Measurements from ENCODE around the gene RILPL1. TPM values are rescaled to one million over a fixed set of nuclear protein-coding genes. Genes with fewer than 3 reads are reported as not detected.
"Not testable (repeated sequence)": the region's sequence is repeated elsewhere in the genome, so short reads cannot be mapped to it uniquely, and the experiment has no call there.

RILPL1 gene
- total RNA-seq, 2 donors from 2014 or later = 5.4 TPM

- H3K4me1 Mint-ChIP-seq (ENCODE audit: low read depth) = no peaks in the 10 kb centered on the region
- no peaks in the 10 kb centered on the region for H3K9me3 Mint-ChIP-seq
- DNase-seq = no peak
- H3K27me3 Mint-ChIP-seq (ENCODE audit: low read depth) = no peaks in the 10 kb centered on the region
- H3K4me3 Mint-ChIP-seq = no peak overlapping the region
- H3K27ac Mint-ChIP-seq = no peak overlapping the region
- no peaks in the 10 kb centered on the region for H3K36me3 Mint-ChIP-seq (ENCODE audit: insufficient read depth in 2 of 2)
- no peak for ATAC-seq (replicated peaks in 1 of 2)
Observed at GRCh38 chr12:123499332-123499731, 34.2 kb downstream of the RILPL1 start.

- Mint-ChIP-seq H3K27me3 (ENCODE audit: low read depth) (no peaks in the 10 kb centered on the region), H3K27ac (no peak overlapping the region), H3K4me3 (no peak overlapping the region), H3K36me3 (ENCODE audit: insufficient read depth in 2 of 2) (no peaks in the 10 kb centered on the region), H3K9me3 (no peaks in the 10 kb centered on the region), H3K4me1 (ENCODE audit: low read depth) (no peaks in the 10 kb centered on the region)
- ATAC-seq (replicated peaks in 1 of 2) (no peak), DNase-seq (no peak)
Observed at GRCh38 chr12:123498126-123498825, 35.2 kb downstream of the RILPL1 start.

GRCh38 chr12:123497065-123497464 lies 36.5 kb downstream of the RILPL1 start:
- ATAC-seq (replicated peaks in 1 of 2) (no peak), DNase-seq (no peak)
- Mint-ChIP-seq H3K27me3 (ENCODE audit: low read depth) (no peaks in the 10 kb centered on the region), H3K4me1 (ENCODE audit: low read depth) (no peaks in the 10 kb centered on the region), H3K36me3 (ENCODE audit: insufficient read depth in 2 of 2) (no peaks in the 10 kb centered on the region), H3K27ac (no peak overlapping the region), H3K4me3 (no peak overlapping the region), H3K9me3 (no peaks in the 10 kb centered on the region)

GRCh38 chr12:123494124-123494851 lies 39.2 kb downstream of the RILPL1 start:
- Mint-ChIP-seq H3K36me3 (ENCODE audit: insufficient read depth in 2 of 2) (no peaks in the 10 kb centered on the region), H3K4me1 (ENCODE audit: low read depth) (no peaks in the 10 kb centered on the region), H3K27me3 (ENCODE audit: low read depth) (no peaks in the 10 kb centered on the region), H3K9me3 (no peaks in the 10 kb centered on the region), H3K4me3 (no peak overlapping the region), H3K27ac (no peak overlapping the region)
- no peak for DNase-seq
- ATAC-seq (replicated peaks in 1 of 2) = no peak

- H3K36me3 Mint-ChIP-seq (ENCODE audit: insufficient read depth in 2 of 2); DNase-seq; H3K27me3 Mint-ChIP-seq (ENCODE audit: low read depth); H3K27ac Mint-ChIP-seq; H3K4me1 Mint-ChIP-seq (ENCODE audit: low read depth); H3K4me3 Mint-ChIP-seq; ATAC-seq (replicated peaks in 1 of 2); H3K9me3 Mint-ChIP-seq: not testable (repeated sequence)
Observed at GRCh38 chr12:123492339-123493039, 41.0 kb downstream of the RILPL1 start.

DNA sequence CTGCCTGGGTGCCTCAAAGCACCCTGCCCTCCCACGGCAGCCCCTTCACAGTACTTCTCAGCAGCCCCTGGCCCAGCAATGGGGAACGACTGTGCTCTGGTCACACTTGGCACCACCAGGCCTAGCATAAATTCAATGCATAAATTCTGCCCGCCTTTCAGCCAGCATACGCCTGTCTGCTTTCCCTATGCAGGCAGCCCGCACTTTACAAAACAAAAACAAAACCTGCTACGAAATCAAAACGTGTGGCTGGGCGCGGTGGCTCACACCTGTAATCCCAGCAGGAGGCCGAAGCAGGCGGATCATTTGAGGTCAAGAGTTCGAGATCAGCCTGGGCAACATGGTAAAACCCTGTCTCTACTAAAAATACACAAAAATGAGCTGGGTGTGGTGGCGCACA lies 42.0 kb downstream of the RILPL1 start:
- H3K9me3 Mint-ChIP-seq = no peaks in the 10 kb centered on the region
- no peak for DNase-seq
- no peaks in the 10 kb centered on the region for H3K27me3 Mint-ChIP-seq (ENCODE audit: low read depth)
- no peaks in the 10 kb centered on the region for H3K4me1 Mint-ChIP-seq (ENCODE audit: low read depth)
- no peak overlapping the region for H3K4me3 Mint-ChIP-seq
- no peaks in the 10 kb centered on the region for H3K36me3 Mint-ChIP-seq (ENCODE audit: insufficient read depth in 2 of 2)
- H3K27ac Mint-ChIP-seq = no peak overlapping the region
- ATAC-seq (replicated peaks in 1 of 2) = no peak

DNA sequence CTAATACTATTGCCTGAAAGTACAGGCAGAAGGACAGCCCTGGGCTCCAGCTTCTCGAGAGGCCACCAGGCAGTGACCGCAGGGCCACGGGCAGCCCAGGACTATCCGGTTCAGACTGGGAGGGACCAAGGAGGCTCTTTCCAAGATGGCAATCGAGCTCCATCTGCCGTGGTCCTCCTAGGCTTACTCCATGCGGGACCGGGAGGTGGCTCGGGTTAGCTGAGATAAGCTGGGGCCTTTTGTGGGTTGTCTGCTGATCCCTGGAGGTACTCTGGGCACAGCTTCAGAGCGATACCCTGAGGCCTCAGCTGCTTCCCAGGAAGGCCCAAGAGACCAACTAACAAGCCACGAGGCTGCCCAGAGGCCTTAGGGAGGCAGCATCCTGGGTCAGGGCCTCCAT lies 42.5 kb downstream of the RILPL1 start:
- H3K27ac Mint-ChIP-seq = no peak overlapping the region
- DNase-seq (no peak), ATAC-seq (replicated peaks in 1 of 2) (no peak)
- no peaks in the 10 kb centered on the region for H3K9me3 Mint-ChIP-seq
- no peaks in the 10 kb centered on the region for H3K27me3 Mint-ChIP-seq (ENCODE audit: low read depth)
- no peaks in the 10 kb centered on the region for H3K36me3 Mint-ChIP-seq (ENCODE audit: insufficient read depth in 2 of 2)
- no peaks in the 10 kb centered on the region for H3K4me1 Mint-ChIP-seq (ENCODE audit: low read depth)
- no peak overlapping the region for H3K4me3 Mint-ChIP-seq

DNA sequence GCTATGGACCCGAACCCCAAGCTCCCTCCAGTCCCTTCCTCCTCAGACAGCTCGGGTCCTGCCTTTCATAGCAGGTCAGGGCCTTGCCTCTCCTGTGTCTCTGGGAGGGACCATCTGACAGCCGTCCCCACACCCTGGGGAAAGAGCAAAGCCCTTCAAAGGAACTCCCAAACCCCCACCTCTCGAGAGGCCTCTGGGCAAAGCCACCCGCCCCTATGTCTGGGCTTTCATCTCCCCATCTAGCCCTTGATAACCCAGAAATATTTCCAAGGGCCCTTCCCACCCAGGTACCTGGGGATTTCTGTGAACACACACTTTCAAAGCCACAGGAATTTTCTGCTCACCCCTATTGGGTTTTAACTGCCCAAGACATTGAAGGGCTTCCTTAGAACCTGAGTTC lies 43.4 kb downstream of the RILPL1 start:
- no peak overlapping the region for H3K27ac Mint-ChIP-seq
- DNase-seq (no peak), ATAC-seq (replicated peaks in 1 of 2) (no peak)
- no peaks in the 10 kb centered on the region for H3K27me3 Mint-ChIP-seq (ENCODE audit: low read depth)
- H3K36me3 Mint-ChIP-seq (ENCODE audit: insufficient read depth in 2 of 2) = no peaks in the 10 kb centered on the region
- no peak overlapping the region for H3K4me3 Mint-ChIP-seq
- H3K4me1 Mint-ChIP-seq (ENCODE audit: low read depth) = peaks cover 2% of the 10 kb centered on the region
- H3K9me3 Mint-ChIP-seq = no peaks in the 10 kb centered on the region

GRCh38 chr12:123489580-123489979 lies 43.9 kb downstream of the RILPL1 start:
- Mint-ChIP-seq H3K27me3 (ENCODE audit: low read depth) (no peaks in the 10 kb centered on the region), H3K4me1 (ENCODE audit: low read depth) (peaks cover 8% of the 10 kb centered on the region), H3K9me3 (no peaks in the 10 kb centered on the region), H3K27ac (no peak overlapping the region), H3K4me3 (no peak overlapping the region), H3K36me3 (ENCODE audit: insufficient read depth in 2 of 2) (no peaks in the 10 kb centered on the region)
- ATAC-seq (replicated peaks in 1 of 2) (no peak), DNase-seq (no peak)

- Mint-ChIP-seq H3K27me3 (ENCODE audit: low read depth) (no peaks in the 10 kb centered on the region), H3K36me3 (ENCODE audit: insufficient read depth in 2 of 2) (no peaks in the 10 kb centered on the region), H3K4me1 (ENCODE audit: low read depth) (peaks cover 16% of the 10 kb centered on the region), H3K27ac (no peak overlapping the region), H3K4me3 (no peak overlapping the region), H3K9me3 (no peaks in the 10 kb centered on the region)
- DNase-seq = no peak
- no peak for ATAC-seq (replicated peaks in 1 of 2)
Observed at GRCh38 chr12:123488539-123489230, 44.8 kb downstream of the RILPL1 start.

DNA sequence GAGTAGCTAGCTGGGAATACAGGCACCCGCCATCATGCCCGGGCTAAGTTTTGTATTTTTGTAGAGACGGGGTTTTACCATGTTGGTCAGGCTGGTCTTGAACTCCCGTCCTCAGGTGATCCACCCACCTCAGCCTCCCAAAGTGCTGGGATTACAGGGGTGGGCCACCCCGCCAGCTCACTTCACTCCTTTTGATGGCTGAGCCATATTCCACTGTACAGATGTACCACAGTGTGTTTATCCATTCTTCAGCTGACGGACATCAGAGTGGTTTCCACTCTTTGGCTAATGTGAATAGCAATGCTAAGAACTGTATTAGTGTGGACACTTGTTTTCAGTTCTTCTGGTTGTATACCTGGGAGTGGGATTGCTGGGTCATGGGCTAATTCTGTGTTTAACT lies 46.1 kb downstream of the RILPL1 start:
- no peak overlapping the region for H3K27ac Mint-ChIP-seq
- no peak for ATAC-seq (replicated peaks in 1 of 2)

GRCh38 chr12:123485756-123486155 lies 47.8 kb downstream of the RILPL1 start:
- no peaks in the 10 kb centered on the region for H3K9me3 Mint-ChIP-seq
- peaks cover 25% of the 10 kb centered on the region for H3K4me1 Mint-ChIP-seq (ENCODE audit: low read depth)
- no peaks in the 10 kb centered on the region for H3K27me3 Mint-ChIP-seq (ENCODE audit: low read depth)
- ATAC-seq (replicated peaks in 1 of 2) = no peak
- H3K27ac Mint-ChIP-seq = no peak overlapping the region
- DNase-seq = no peak
- H3K36me3 Mint-ChIP-seq (ENCODE audit: insufficient read depth in 2 of 2) = no peaks in the 10 kb centered on the region
- no peak overlapping the region for H3K4me3 Mint-ChIP-seq

More for the DNA sequence above, 46.1 kb downstream of the RILPL1 start:
- H3K9me3 Mint-ChIP-seq = no peaks in the 10 kb centered on the region
- no peaks in the 10 kb centered on the region for H3K36me3 Mint-ChIP-seq (ENCODE audit: insufficient read depth in 2 of 2)
- no peak overlapping the region for H3K4me3 Mint-ChIP-seq
- H3K27me3 Mint-ChIP-seq (ENCODE audit: low read depth) = no peaks in the 10 kb centered on the region
- DNase-seq = no peak
- H3K4me1 Mint-ChIP-seq (ENCODE audit: low read depth) = peaks cover 25% of the 10 kb centered on the region

All from activated T-cell treated with anti-CD3 and anti-CD28 coated beads, Interleukin-2, amount 50 U/mL, for 72 hours (primary cell).